H1 (cell line): ENCODE results near the gene TINAG. TPM values are rescaled to one million over a fixed set of nuclear protein-coding genes. Genes with fewer than 3 reads are reported as not detected.
"Not testable (repeated sequence)": the region's sequence is repeated elsewhere in the genome, so short reads cannot be mapped to it uniquely, and the experiment has no call there.

ENCODE experiments used
- CTCF ChIA-PET: fragments of 300-600 bp; sonication (Branson Sonifier 250); formaldehyde crosslinking; loops from one replicate; lab custom pipeline; 2021; ENCODE audit not compliant: partially characterized antibody; lab: Charles Lee
- POLR2A ChIA-PET: fragments of 300-600 bp; sonication (Branson Sonifier 250); formaldehyde crosslinking; loops from one replicate; lab custom pipeline; 2021; ENCODE audit warnings: inconsistent platforms; ENCODE audit not compliant: partially characterized antibody; lab: Charles Lee
- DNase-seq, 2 experiments: peaks; one replicate each; pipeline versions ENCODE4 v3.0.0 to v3.0.0-alpha.2; 2010 to 2022; ENCODE audit warnings: low spot score in 2 of 2, low read depth in 1 of 2, mixed read lengths in 1 of 2
- FAIRE-seq: peaks from 2 replicates; lab custom pipeline; 2011; peaks lifted over from hg19 to GRCh38; lab: Jason Lieb, UNC
- H2AFZ ChIP-seq: 2 replicates; pipeline ENCODE4 v1.8.1; 2012; ENCODE audit warnings: low read length, inconsistent platforms
- H2AK5ac ChIP-seq: 2 replicates; pipeline ENCODE4 v1.6.1; 2013; ENCODE audit warnings: low read depth, low read length
- H2BK120ac ChIP-seq: replicated peaks from 2 replicates; pipeline ENCODE3; 2013; ENCODE audit warnings: low read depth, low read length, inconsistent platforms
- H2BK12ac ChIP-seq: 2 replicates; pipeline ENCODE4 v1.6.1; 2013; ENCODE audit warnings: low read depth, low read length
- H2BK15ac ChIP-seq: 2 replicates; pipeline ENCODE4 v1.6.1; 2013; ENCODE audit warnings: low read length
- H2BK20ac ChIP-seq: 2 replicates; pipeline ENCODE4 v1.6.1; 2013; ENCODE audit warnings: low read length
- H2BK5ac ChIP-seq: 2 replicates; pipeline ENCODE4 v1.6.1; 2013; ENCODE audit warnings: low read depth, low read length
- H3K14ac ChIP-seq: 2 replicates; pipeline ENCODE4 v1.6.1; 2013; ENCODE audit warnings: inconsistent platforms; ENCODE audit not compliant: insufficient read length
- H3K18ac ChIP-seq: 2 replicates; pipeline ENCODE4 v1.6.1; 2013; ENCODE audit warnings: low read length; ENCODE audit errors: extremely low read depth
- H3K23ac ChIP-seq: 2 replicates; pipeline ENCODE4 v1.6.1; 2013; ENCODE audit warnings: inconsistent platforms; ENCODE audit not compliant: insufficient read length
- H3K23me2 ChIP-seq: 2 replicates; pipeline ENCODE4 v1.6.1; 2013; ENCODE audit warnings: low read depth, low read length
- H3K27ac ChIP-seq: 2 replicates; pipeline ENCODE4 v1.6.1; 2011; ENCODE audit warnings: low read depth, low read length, inconsistent platforms
- H3K27me3 ChIP-seq, 4 experiments: replicated peaks in 1 of 4; 1 replicate in 1 of 4; 2 replicates in 3 of 4; pipeline versions ENCODE4 v1.6.1 to v1.8.1; 2011 to 2013; ENCODE audit warnings: low read length in 3 of 4, mild to moderate bottlenecking in 3 of 4, inconsistent platforms in 2 of 4, mixed read lengths in 2 of 4, moderate library complexity in 1 of 4; ENCODE audit not compliant: control insufficient read depth in 3 of 4, insufficient read depth in 3 of 4; ENCODE audit errors: extremely low read depth in 1 of 4
- H3K36me3 ChIP-seq, 4 experiments: 2 replicates each; pipeline versions ENCODE4 v1.6.1 to v1.8.1; 2011 to 2013; ENCODE audit warnings: mild to moderate bottlenecking in 4 of 4, low read length in 3 of 4, moderate library complexity in 2 of 4, control low read depth in 1 of 4, inconsistent platforms in 1 of 4; ENCODE audit not compliant: insufficient read depth in 4 of 4, control insufficient read depth in 2 of 4
- H3K4ac ChIP-seq: replicated peaks from 2 replicates; pipeline ENCODE3; 2013; ENCODE audit warnings: low read length, low read depth, mixed read lengths, inconsistent platforms; ENCODE audit not compliant: insufficient read length
- H3K4me1 ChIP-seq, 4 experiments: replicated peaks in 1 of 4; 1 replicate in 1 of 4; 2 replicates in 3 of 4; pipeline versions ENCODE4 v1.6.1 to v1.8.1; 2011 to 2013; ENCODE audit warnings: low read length in 3 of 4, inconsistent platforms in 2 of 4, mixed read lengths in 1 of 4; ENCODE audit not compliant: insufficient read depth in 4 of 4, control insufficient read depth in 3 of 4
- H3K4me2 ChIP-seq, 2 experiments: 2 replicates each; pipeline versions ENCODE4 v1.6.1 to v1.8.1; 2011 to 2013; ENCODE audit warnings: low read depth in 2 of 2, low read length in 2 of 2, control low read depth in 1 of 2, inconsistent platforms in 1 of 2, mild to moderate bottlenecking in 1 of 2; ENCODE audit not compliant: insufficient read depth in 1 of 2
- H3K4me3 ChIP-seq, 4 experiments: fragments of 200-600, 300-600 bp in 1 of 4; sonication (generic), shearing (Covaris generic), sonication (Bioruptor Twin) in 1 of 4; 2 replicates each; pipeline versions ENCODE4 v1.5.1 to v1.8.1; 2011 to 2016; ENCODE audit warnings: low read length in 4 of 4, low read depth in 3 of 4, control low read depth in 2 of 4, inconsistent platforms in 2 of 4, mild to moderate bottlenecking in 2 of 4, mixed read lengths in 1 of 4, moderate library complexity in 1 of 4; ENCODE audit not compliant: insufficient read depth in 2 of 4; ENCODE audit errors: extremely low read depth in 1 of 4
- H3K56ac ChIP-seq: replicated peaks from 2 replicates; pipeline ENCODE3; 2013; ENCODE audit warnings: low read depth, mild to moderate bottlenecking, mixed read lengths, low read length, inconsistent platforms; ENCODE audit not compliant: insufficient read length
- H3K79me1 ChIP-seq: 2 replicates; pipeline ENCODE4 v1.6.1; 2013; ENCODE audit warnings: low read depth, low read length, control low read depth
- H3K79me2 ChIP-seq, 2 experiments: 2 replicates each; pipeline versions ENCODE4 v1.6.1 to v1.8.1; 2012 to 2013; ENCODE audit warnings: low read length in 2 of 2, mild to moderate bottlenecking in 2 of 2, inconsistent platforms in 1 of 2; ENCODE audit not compliant: insufficient read depth in 2 of 2, control insufficient read depth in 1 of 2
- H3K9ac ChIP-seq, 4 experiments: replicated peaks in 1 of 4; 1 replicate in 1 of 4; 2 replicates in 3 of 4; pipeline versions ENCODE4 v1.6.1 to v1.8.1; 2011 to 2013; ENCODE audit warnings: low read depth in 3 of 4, low read length in 3 of 4, control low read depth in 2 of 4, mild to moderate bottlenecking in 2 of 4, moderate library complexity in 2 of 4, inconsistent platforms in 1 of 4; ENCODE audit errors: extremely low read depth in 1 of 4
- H3K9me3 ChIP-seq, 2 experiments: 2 replicates each; pipeline versions ENCODE4 v1.6.1 to v1.8.1; 2012 to 2013; ENCODE audit warnings: mild to moderate bottlenecking in 2 of 2, moderate library complexity in 2 of 2, control low read depth in 1 of 2, inconsistent platforms in 1 of 2, low read depth in 1 of 2, low read length in 1 of 2, mixed read lengths in 1 of 2; ENCODE audit not compliant: insufficient read depth in 2 of 2
- H4K20me1 ChIP-seq, 2 experiments: replicated peaks in 1 of 2; 2 replicates each; pipeline versions ENCODE3 to v1.8.1; 2011 to 2013; ENCODE audit warnings: inconsistent platforms in 2 of 2, low read length in 2 of 2, mild to moderate bottlenecking in 1 of 2; ENCODE audit not compliant: insufficient read depth in 2 of 2, control insufficient read depth in 1 of 2
- H4K5ac ChIP-seq: 2 replicates; pipeline ENCODE4 v1.6.1; 2013; ENCODE audit warnings: low read length, low read depth, mixed read lengths, inconsistent platforms; ENCODE audit not compliant: insufficient read length
- H4K8ac ChIP-seq: 2 replicates; pipeline ENCODE4 v1.8.0; 2013; ENCODE audit warnings: mild to moderate bottlenecking, moderate library complexity, low read length, inconsistent platforms; ENCODE audit not compliant: insufficient read depth; ENCODE audit errors: extremely low read depth
- H4K91ac ChIP-seq: replicated peaks from 2 replicates; pipeline ENCODE3; 2013; ENCODE audit warnings: low read length, mixed read lengths, inconsistent platforms; ENCODE audit not compliant: insufficient read length
- WGBS, 2 experiments: shearing (Covaris generic) in 1 of 2; methylation state at CpG; one replicate each; pipeline versions ENCODE4 v1.1.6 to v1.1.7; 2013 to 2015; ENCODE audit warnings: low lambda C conversion rate in 2 of 2, mixed read lengths in 2 of 2, inconsistent platforms in 1 of 2, low coverage in 1 of 2, missing lambda C conversion rate in 1 of 2; ENCODE audit not compliant: insufficient replicate concordance in 2 of 2, insufficient coverage in 1 of 2, insufficient read length in 1 of 2; ENCODE audit errors: extremely low coverage in 1 of 2, missing lambda C conversion rate in 1 of 2; 5-methylcytosine and 5-hydroxymethylcytosine counted together
- polyA plus RNA-seq, 7 experiments: library from polyadenylated mRNA; depleted of rRNA in 3 of 7; stranded (reverse) in 5 of 7; unstranded in 2 of 7; fragments of >200 nt in 5 of 7; fragments of 200-250 nt in 2 of 7; gene quantifications; 1 replicate in 5 of 7; 2 replicates in 1 of 7; 4 replicates in 1 of 7; pipeline versions ENCODE4 v1.2.1 to v1.2.3, GENCODE V29; 2011 to 2013; ENCODE audit warnings: missing spikeins in 2 of 7, mixed read lengths in 2 of 7
- total RNA-seq: library from RNA; stranded (reverse); fragmentation: NEBNext Ultra II Directional; extraction: Animal tissue kit (Norgen Biotek cat#: 25700); gene quantifications from 2 replicates; pipeline ENCODE4 v1.2.1, GENCODE V29; 2021

Gene TINAG
- total and polyA plus RNA-seq, 2 of the 8 experiments (the other 6 are each of a cell fraction or from before 2014, with no cell fraction given), result not detected

DNA sequence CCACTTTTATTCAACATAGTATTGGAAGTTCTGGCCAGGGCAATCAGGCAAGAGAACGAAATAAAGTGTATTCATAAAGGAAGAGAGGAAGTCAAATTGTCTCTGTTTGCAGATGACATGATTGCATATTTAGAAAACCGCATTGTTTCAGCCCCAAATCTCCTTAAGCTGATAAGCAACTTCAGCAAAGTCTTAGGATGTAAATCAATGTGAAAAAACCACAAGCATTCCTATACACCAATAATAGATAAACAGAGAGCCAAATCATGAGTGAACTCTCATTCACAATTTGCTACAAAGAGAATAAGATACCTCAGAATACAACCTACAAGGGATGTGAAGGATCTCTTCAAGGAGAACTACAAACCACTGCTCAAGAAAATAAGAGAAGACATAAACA is 23.3 kb downstream of the TINAG start:
- H2BK5ac ChIP-seq, H3K27ac ChIP-seq, H3K14ac ChIP-seq, DNase-seq, CTCF ChIA-PET, POLR2A ChIA-PET, H3K79me2 ChIP-seq, H4K91ac ChIP-seq, H3K9ac ChIP-seq, H3K79me1 ChIP-seq, H3K23ac ChIP-seq, H4K5ac ChIP-seq, H4K20me1 ChIP-seq, H2BK20ac ChIP-seq, H2BK120ac ChIP-seq, H3K56ac ChIP-seq, H3K9me3 ChIP-seq, H3K27me3 ChIP-seq, H4K8ac ChIP-seq, H2BK12ac ChIP-seq, FAIRE-seq, H2AFZ ChIP-seq, H3K23me2 ChIP-seq, H3K4me2 ChIP-seq, H3K4me3 ChIP-seq, H2BK15ac ChIP-seq, H2AK5ac ChIP-seq, H3K18ac ChIP-seq, H3K4ac ChIP-seq, H3K36me3 ChIP-seq, H3K4me1 ChIP-seq: not testable (repeated sequence)
- WGBS, 2 experiments, result 89% methylated on average over 2 of the region's 2 CpGs; no CpG with 5 or more reads in 1 of the 2 experiments
